H1 (cell line): ENCODE data around the gene NBEA. TPM values are rescaled to one million over a fixed set of nuclear protein-coding genes. Genes with fewer than 3 reads are reported as not detected.

Source experiments
- CTCF ChIA-PET: fragments of 300-600 bp; sonication (Branson Sonifier 250); formaldehyde crosslinking; loops from one replicate; lab custom pipeline; 2021; ENCODE audit not compliant: partially characterized antibody; lab: Charles Lee
- POLR2A ChIA-PET: fragments of 300-600 bp; sonication (Branson Sonifier 250); formaldehyde crosslinking; loops from one replicate; lab custom pipeline; 2021; ENCODE audit warnings: inconsistent platforms; ENCODE audit not compliant: partially characterized antibody; lab: Charles Lee
- DNase-seq, 2 experiments: peaks; one replicate each; pipeline versions ENCODE4 v3.0.0 to v3.0.0-alpha.2; 2010 to 2022; ENCODE audit warnings: low spot score in 2 of 2, low read depth in 1 of 2, mixed read lengths in 1 of 2
- FAIRE-seq: peaks from 2 replicates; lab custom pipeline; 2011; peaks lifted over from hg19 to GRCh38; lab: Jason Lieb, UNC
- H2AFZ ChIP-seq: 2 replicates; pipeline ENCODE4 v1.8.1; 2012; ENCODE audit warnings: low read length, inconsistent platforms
- H2AK5ac ChIP-seq: 2 replicates; pipeline ENCODE4 v1.6.1; 2013; ENCODE audit warnings: low read depth, low read length
- H2BK120ac ChIP-seq: replicated peaks from 2 replicates; pipeline ENCODE3; 2013; ENCODE audit warnings: low read depth, low read length, inconsistent platforms
- H2BK12ac ChIP-seq: 2 replicates; pipeline ENCODE4 v1.6.1; 2013; ENCODE audit warnings: low read depth, low read length
- H2BK15ac ChIP-seq: 2 replicates; pipeline ENCODE4 v1.6.1; 2013; ENCODE audit warnings: low read length
- H2BK20ac ChIP-seq: 2 replicates; pipeline ENCODE4 v1.6.1; 2013; ENCODE audit warnings: low read length
- H2BK5ac ChIP-seq: 2 replicates; pipeline ENCODE4 v1.6.1; 2013; ENCODE audit warnings: low read depth, low read length
- H3K14ac ChIP-seq: 2 replicates; pipeline ENCODE4 v1.6.1; 2013; ENCODE audit warnings: inconsistent platforms; ENCODE audit not compliant: insufficient read length
- H3K18ac ChIP-seq: 2 replicates; pipeline ENCODE4 v1.6.1; 2013; ENCODE audit warnings: low read length; ENCODE audit errors: extremely low read depth
- H3K23ac ChIP-seq: 2 replicates; pipeline ENCODE4 v1.6.1; 2013; ENCODE audit warnings: inconsistent platforms; ENCODE audit not compliant: insufficient read length
- H3K23me2 ChIP-seq: 2 replicates; pipeline ENCODE4 v1.6.1; 2013; ENCODE audit warnings: low read depth, low read length
- H3K27ac ChIP-seq: 2 replicates; pipeline ENCODE4 v1.6.1; 2011; ENCODE audit warnings: low read depth, low read length, inconsistent platforms
- H3K27me3 ChIP-seq, 4 experiments: replicated peaks in 1 of 4; 1 replicate in 1 of 4; 2 replicates in 3 of 4; pipeline versions ENCODE4 v1.6.1 to v1.8.1; 2011 to 2013; ENCODE audit warnings: low read length in 3 of 4, mild to moderate bottlenecking in 3 of 4, inconsistent platforms in 2 of 4, mixed read lengths in 2 of 4, moderate library complexity in 1 of 4; ENCODE audit not compliant: control insufficient read depth in 3 of 4, insufficient read depth in 3 of 4; ENCODE audit errors: extremely low read depth in 1 of 4
- H3K36me3 ChIP-seq, 4 experiments: 2 replicates each; pipeline versions ENCODE4 v1.6.1 to v1.8.1; 2011 to 2013; ENCODE audit warnings: mild to moderate bottlenecking in 4 of 4, low read length in 3 of 4, moderate library complexity in 2 of 4, control low read depth in 1 of 4, inconsistent platforms in 1 of 4; ENCODE audit not compliant: insufficient read depth in 4 of 4, control insufficient read depth in 2 of 4
- H3K4ac ChIP-seq: replicated peaks from 2 replicates; pipeline ENCODE3; 2013; ENCODE audit warnings: low read length, low read depth, mixed read lengths, inconsistent platforms; ENCODE audit not compliant: insufficient read length
- H3K4me1 ChIP-seq, 4 experiments: replicated peaks in 1 of 4; 1 replicate in 1 of 4; 2 replicates in 3 of 4; pipeline versions ENCODE4 v1.6.1 to v1.8.1; 2011 to 2013; ENCODE audit warnings: low read length in 3 of 4, inconsistent platforms in 2 of 4, mixed read lengths in 1 of 4; ENCODE audit not compliant: insufficient read depth in 4 of 4, control insufficient read depth in 3 of 4
- H3K4me2 ChIP-seq, 2 experiments: 2 replicates each; pipeline versions ENCODE4 v1.6.1 to v1.8.1; 2011 to 2013; ENCODE audit warnings: low read depth in 2 of 2, low read length in 2 of 2, control low read depth in 1 of 2, inconsistent platforms in 1 of 2, mild to moderate bottlenecking in 1 of 2; ENCODE audit not compliant: insufficient read depth in 1 of 2
- H3K4me3 ChIP-seq, 4 experiments: fragments of 200-600, 300-600 bp in 1 of 4; sonication (generic), shearing (Covaris generic), sonication (Bioruptor Twin) in 1 of 4; 2 replicates each; pipeline versions ENCODE4 v1.5.1 to v1.8.1; 2011 to 2016; ENCODE audit warnings: low read length in 4 of 4, low read depth in 3 of 4, control low read depth in 2 of 4, inconsistent platforms in 2 of 4, mild to moderate bottlenecking in 2 of 4, mixed read lengths in 1 of 4, moderate library complexity in 1 of 4; ENCODE audit not compliant: insufficient read depth in 2 of 4; ENCODE audit errors: extremely low read depth in 1 of 4
- H3K56ac ChIP-seq: replicated peaks from 2 replicates; pipeline ENCODE3; 2013; ENCODE audit warnings: low read depth, mild to moderate bottlenecking, mixed read lengths, low read length, inconsistent platforms; ENCODE audit not compliant: insufficient read length
- H3K79me1 ChIP-seq: 2 replicates; pipeline ENCODE4 v1.6.1; 2013; ENCODE audit warnings: low read depth, low read length, control low read depth
- H3K79me2 ChIP-seq, 2 experiments: 2 replicates each; pipeline versions ENCODE4 v1.6.1 to v1.8.1; 2012 to 2013; ENCODE audit warnings: low read length in 2 of 2, mild to moderate bottlenecking in 2 of 2, inconsistent platforms in 1 of 2; ENCODE audit not compliant: insufficient read depth in 2 of 2, control insufficient read depth in 1 of 2
- H3K9ac ChIP-seq, 4 experiments: replicated peaks in 1 of 4; 1 replicate in 1 of 4; 2 replicates in 3 of 4; pipeline versions ENCODE4 v1.6.1 to v1.8.1; 2011 to 2013; ENCODE audit warnings: low read depth in 3 of 4, low read length in 3 of 4, control low read depth in 2 of 4, mild to moderate bottlenecking in 2 of 4, moderate library complexity in 2 of 4, inconsistent platforms in 1 of 4; ENCODE audit errors: extremely low read depth in 1 of 4
- H3K9me3 ChIP-seq, 2 experiments: 2 replicates each; pipeline versions ENCODE4 v1.6.1 to v1.8.1; 2012 to 2013; ENCODE audit warnings: mild to moderate bottlenecking in 2 of 2, moderate library complexity in 2 of 2, control low read depth in 1 of 2, inconsistent platforms in 1 of 2, low read depth in 1 of 2, low read length in 1 of 2, mixed read lengths in 1 of 2; ENCODE audit not compliant: insufficient read depth in 2 of 2
- H4K20me1 ChIP-seq, 2 experiments: replicated peaks in 1 of 2; 2 replicates each; pipeline versions ENCODE3 to v1.8.1; 2011 to 2013; ENCODE audit warnings: inconsistent platforms in 2 of 2, low read length in 2 of 2, mild to moderate bottlenecking in 1 of 2; ENCODE audit not compliant: insufficient read depth in 2 of 2, control insufficient read depth in 1 of 2
- H4K5ac ChIP-seq: 2 replicates; pipeline ENCODE4 v1.6.1; 2013; ENCODE audit warnings: low read length, low read depth, mixed read lengths, inconsistent platforms; ENCODE audit not compliant: insufficient read length
- H4K8ac ChIP-seq: 2 replicates; pipeline ENCODE4 v1.8.0; 2013; ENCODE audit warnings: mild to moderate bottlenecking, moderate library complexity, low read length, inconsistent platforms; ENCODE audit not compliant: insufficient read depth; ENCODE audit errors: extremely low read depth
- H4K91ac ChIP-seq: replicated peaks from 2 replicates; pipeline ENCODE3; 2013; ENCODE audit warnings: low read length, mixed read lengths, inconsistent platforms; ENCODE audit not compliant: insufficient read length
- BRCA1 ChIP-seq: IDR thresholded peaks from 2 replicates; pipeline ENCODE4 v1.6.1; 2012; ENCODE audit warnings: low read depth, low read length, improper control_type of control experiment
- EGR1 ChIP-seq: IDR thresholded peaks from 2 replicates; pipeline ENCODE4 v1.6.1; 2011; ENCODE audit warnings: low read depth, low read length, borderline replicate concordance
- MAX ChIP-seq: IDR thresholded peaks from 2 replicates; pipeline ENCODE4 v1.6.1; 2012; ENCODE audit warnings: inconsistent platforms
- NANOG ChIP-seq: IDR thresholded peaks from 2 replicates; pipeline ENCODE4 v1.6.1; 2011; ENCODE audit warnings: low read length, low read depth, mild to moderate bottlenecking, inconsistent platforms; ENCODE audit not compliant: insufficient read depth, poor library complexity, severe bottlenecking
- SIRT6 ChIP-seq: IDR thresholded peaks from one replicate; pipeline ENCODE4 v1.7.1; 2012; ENCODE audit warnings: low read length, inconsistent platforms
- SP2 ChIP-seq: IDR thresholded peaks from 2 replicates; pipeline ENCODE4 v1.6.1; 2012; ENCODE audit warnings: mild to moderate bottlenecking, low read length, inconsistent platforms
- TCF12 ChIP-seq: IDR thresholded peaks from 2 replicates; pipeline ENCODE4 v1.6.1; 2011; ENCODE audit warnings: low read depth, mild to moderate bottlenecking, low read length
- USF2 ChIP-seq: IDR thresholded peaks from 2 replicates; pipeline ENCODE4 v1.6.1; 2011; ENCODE audit warnings: low read length, improper control_type of control experiment
- YY1 ChIP-seq: IDR thresholded peaks from 2 replicates; pipeline ENCODE4 v1.6.1; 2011; ENCODE audit warnings: low read depth, mild to moderate bottlenecking, low read length
- ZNF274 ChIP-seq: IDR thresholded peaks from 2 replicates; pipeline ENCODE4 v1.7.0; 2012; ENCODE audit warnings: low read length, borderline replicate concordance; ENCODE audit errors: extremely low read depth
- WGBS, 2 experiments: shearing (Covaris generic) in 1 of 2; methylation state at CpG; one replicate each; pipeline versions ENCODE4 v1.1.6 to v1.1.7; 2013 to 2015; ENCODE audit warnings: low lambda C conversion rate in 2 of 2, mixed read lengths in 2 of 2, inconsistent platforms in 1 of 2, low coverage in 1 of 2, missing lambda C conversion rate in 1 of 2; ENCODE audit not compliant: insufficient replicate concordance in 2 of 2, insufficient coverage in 1 of 2, insufficient read length in 1 of 2; ENCODE audit errors: extremely low coverage in 1 of 2, missing lambda C conversion rate in 1 of 2; 5-methylcytosine and 5-hydroxymethylcytosine counted together
- polyA plus RNA-seq, 7 experiments: library from polyadenylated mRNA; depleted of rRNA in 3 of 7; stranded (reverse) in 5 of 7; unstranded in 2 of 7; fragments of >200 nt in 5 of 7; fragments of 200-250 nt in 2 of 7; gene quantifications; 1 replicate in 5 of 7; 2 replicates in 1 of 7; 4 replicates in 1 of 7; pipeline versions ENCODE4 v1.2.1 to v1.2.3, GENCODE V29; 2011 to 2013; ENCODE audit warnings: missing spikeins in 2 of 7, mixed read lengths in 2 of 7
- total RNA-seq: library from RNA; stranded (reverse); fragmentation: NEBNext Ultra II Directional; extraction: Animal tissue kit (Norgen Biotek cat#: 25700); gene quantifications from 2 replicates; pipeline ENCODE4 v1.2.1, GENCODE V29; 2021

NBEA gene
- total and polyA plus RNA-seq, 2 of the 8 experiments (the other 6 are each of a cell fraction or from before 2014, with no cell fraction given): 14.2 to 21.5 TPM

- no peak overlapping the region for H2BK20ac ChIP-seq
- H3K4ac ChIP-seq: no peak overlapping the region
- no peaks in the 10 kb centered on the region for H3K79me2 ChIP-seq
- no peak overlapping the region for H4K5ac ChIP-seq
- H3K9me3 ChIP-seq: no peaks in the 10 kb centered on the region
- no peak overlapping the region for H2BK120ac ChIP-seq
- peaks cover 0 to 4% (median 0%) of the 10 kb centered on the region in 4 experiments; a peak in 1 of 7 replicates for H3K4me1 ChIP-seq
- H3K18ac ChIP-seq: no peak overlapping the region
- no peak overlapping the region for H2AK5ac ChIP-seq
- no peaks in the 10 kb centered on the region for H4K20me1 ChIP-seq
- H2AFZ ChIP-seq: no peak overlapping the region
- H2BK12ac ChIP-seq: no peak overlapping the region
- H3K79me1 ChIP-seq: no peaks in the 10 kb centered on the region
- no peak overlapping the region for H2BK5ac ChIP-seq
- no peak overlapping the region for H2BK15ac ChIP-seq
- no peak for DNase-seq
- no peak overlapping the region for H3K14ac ChIP-seq
- H3K4me3 ChIP-seq: no peak overlapping the region
- no peaks in the 10 kb centered on the region; the same call in 1 of the 2 replicates for H3K23me2 ChIP-seq
- ChIA-PET CTCF (no interaction called here), POLR2A (no interaction called here)
- no peak overlapping the region for H4K91ac ChIP-seq
- no peak overlapping the region for H3K27ac ChIP-seq
- H3K4me2 ChIP-seq: no peak overlapping the region
- H3K23ac ChIP-seq: no peak overlapping the region
- no peak for FAIRE-seq
- no peaks in the 10 kb centered on the region for H3K36me3 ChIP-seq
- no peak for TF ChIP-seq NANOG
- no peak for TF ChIP-seq TCF12
- TF ChIP-seq SP2: no peak
- no peak for TF ChIP-seq SIRT6
- no peak for TF ChIP-seq BRCA1
- no peak for TF ChIP-seq EGR1
- no peak for TF ChIP-seq YY1
- TF ChIP-seq ZNF274: no peak
- no peak for TF ChIP-seq MAX
- TF ChIP-seq USF2: no peak
- 98% methylated on average over 3 of the region's 3 CpGs; no CpG with 5 or more reads in 1 of the 2 experiments for WGBS, 2 experiments
- H3K56ac ChIP-seq: no peak overlapping the region
- no peak overlapping the region for H3K9ac ChIP-seq
- H4K8ac ChIP-seq: no peak overlapping the region
- no peaks in the 10 kb centered on the region for H3K27me3 ChIP-seq
Observed at GRCh38 chr13:35597451-35597850, 655.4 kb downstream of the NBEA start.
